ENCODE data around the gene RNF135.

- TF ChIP-seq CTCF (IDR thresholded peaks at IDR 0.05) (no peak), YY1 (IDR thresholded peaks at IDR 0.05; ENCODE audit: low read depth) (no peak), RFX5 (IDR thresholded peaks at IDR 0.05; ENCODE audit: low read length) (no peak), POLR2AphosphoS5 (IDR thresholded peaks at IDR 0.05; ENCODE audit: low read depth, low read length) (no peak), EZH2phosphoT487 (IDR thresholded peaks at IDR 0.05; ENCODE audit: borderline replicate concordance, low read depth) (no peak), REST (IDR thresholded peaks at IDR 0.05; ENCODE audit: low read depth, low read length) (no peak), EP300 (IDR thresholded peaks at IDR 0.05; ENCODE audit: borderline replicate concordance in 1 of 2, low read depth in 1 of 2, low read length in 1 of 2) (no peak), MAX (IDR thresholded peaks at IDR 0.05; ENCODE audit: low read depth) (no peak), RAD21 (IDR thresholded peaks at IDR 0.05; ENCODE audit: low read length) (no peak), TCF12 (IDR thresholded peaks at IDR 0.05) (no peak)
These were observed 14.0 kb upstream of the RNF135 start for GRCh38 chr17:30956764-30957374.

All from SK-N-SH (cell line).